T-helper 2 cell treated with Interferon-gamma antibody and Interleukin-4, amounts not matched to agents 5 μg/mL and 100 μg/mL, for 36 hours (primary cell): ENCODE results near the gene RP9.

Source experiments
- DNase-seq: peaks from one replicate; pipeline ENCODE4 v3.0.0; 2021; ENCODE audit warnings: low spot score
- H3K27ac Mint-ChIP-seq: one replicate; pipeline ENCODE4 v1.8.0; 2021; ENCODE audit warnings: mild to moderate bottlenecking, mixed read lengths
- H3K27me3 Mint-ChIP-seq: one replicate; pipeline ENCODE4 v1.8.0; 2021; ENCODE audit warnings: low read depth, mixed read lengths
- H3K36me3 Mint-ChIP-seq: one replicate; pipeline ENCODE4 v1.8.0; 2021; ENCODE audit warnings: low read depth, mixed read lengths
- H3K4me1 Mint-ChIP-seq: one replicate; pipeline ENCODE4 v1.8.0; 2021; ENCODE audit warnings: low read depth, mixed read lengths
- H3K4me3 Mint-ChIP-seq: one replicate; pipeline ENCODE4 v1.8.0; 2022; ENCODE audit warnings: mild to moderate bottlenecking, moderate library complexity, mixed read lengths
- H3K9me3 Mint-ChIP-seq: one replicate; pipeline ENCODE4 v1.8.0; 2021; ENCODE audit warnings: mixed read lengths

The RP9 gene

GRCh38 chr7:33065981-33066380 is 43.2 kb downstream of the RP9 start:
- Mint-ChIP-seq H3K27ac (no peak overlapping the region), H3K9me3 (peaks cover 35% of the 10 kb centered on the region), H3K4me1 (peaks cover 11% of the 10 kb centered on the region), H3K4me3 (no peak overlapping the region), H3K36me3 (peaks cover 3% of the 10 kb centered on the region), H3K27me3 (peaks cover 10% of the 10 kb centered on the region)
- DNase-seq = no peak

DNA sequence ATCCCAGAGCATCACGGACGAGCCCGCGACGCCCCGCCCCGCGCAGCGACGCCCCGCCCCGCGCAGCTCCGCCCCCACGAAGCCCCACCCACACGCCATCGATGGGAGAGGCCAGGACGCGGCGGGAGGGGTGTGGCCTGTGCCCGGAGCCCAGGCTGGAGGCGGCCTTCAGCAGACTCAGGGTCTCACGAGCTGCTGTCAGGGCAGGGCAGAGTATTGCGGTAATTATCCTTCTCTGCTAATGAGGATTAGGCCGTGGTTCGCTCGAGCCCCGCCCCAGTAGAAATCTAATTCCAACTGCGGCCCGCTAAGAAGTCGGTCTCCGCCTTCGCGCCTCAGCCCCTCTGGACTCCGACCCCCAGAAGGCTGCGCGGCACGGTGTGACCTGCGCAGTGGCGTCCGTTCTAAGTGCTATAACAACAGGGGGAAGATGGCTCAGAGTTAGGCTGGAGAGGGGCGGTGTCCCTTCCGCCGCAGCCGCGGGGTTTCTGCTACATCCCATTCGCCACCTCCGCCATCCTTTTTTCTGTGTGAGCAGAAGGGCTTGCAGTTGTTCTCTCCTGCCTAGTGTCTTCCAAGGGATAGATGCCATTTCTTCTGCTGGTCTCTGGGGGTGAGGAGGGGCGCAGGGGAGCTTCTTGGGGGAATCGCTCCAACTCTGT is 46.3 kb downstream of the RP9 start:
- DNase-seq = peak; percentile 89
- Mint-ChIP-seq H3K27ac (peak overlapping the region; percentile 95), H3K27me3 (peaks cover 7% of the 10 kb centered on the region), H3K4me3 (peak overlapping the region; percentile 97), H3K9me3 (peaks cover 23% of the 10 kb centered on the region), H3K36me3 (peaks cover 16% of the 10 kb centered on the region), H3K4me1 (peaks cover 33% of the 10 kb centered on the region)

- Mint-ChIP-seq H3K4me3 (peak within 1 kb of the TSS; percentile 97), H3K27ac (peak within 1 kb of the TSS; percentile 95), H3K36me3 (peaks cover 16% of the 10 kb centered on the region), H3K9me3 (peaks cover 23% of the 10 kb centered on the region), H3K4me1 (peaks cover 36% of the 10 kb centered on the region), H3K27me3 (peaks cover 7% of the 10 kb centered on the region)
- no peak for DNase-seq
These were observed 47.0 kb downstream of the RP9 start, which contains the start of gene NT5C3A for GRCh38 chr7:33062023-33062781. Gene NT5C3A, minus strand, starts transcription at chr7:33062776. Its CDS starts 71 bp downstream, at chr7:33062705.

DNA sequence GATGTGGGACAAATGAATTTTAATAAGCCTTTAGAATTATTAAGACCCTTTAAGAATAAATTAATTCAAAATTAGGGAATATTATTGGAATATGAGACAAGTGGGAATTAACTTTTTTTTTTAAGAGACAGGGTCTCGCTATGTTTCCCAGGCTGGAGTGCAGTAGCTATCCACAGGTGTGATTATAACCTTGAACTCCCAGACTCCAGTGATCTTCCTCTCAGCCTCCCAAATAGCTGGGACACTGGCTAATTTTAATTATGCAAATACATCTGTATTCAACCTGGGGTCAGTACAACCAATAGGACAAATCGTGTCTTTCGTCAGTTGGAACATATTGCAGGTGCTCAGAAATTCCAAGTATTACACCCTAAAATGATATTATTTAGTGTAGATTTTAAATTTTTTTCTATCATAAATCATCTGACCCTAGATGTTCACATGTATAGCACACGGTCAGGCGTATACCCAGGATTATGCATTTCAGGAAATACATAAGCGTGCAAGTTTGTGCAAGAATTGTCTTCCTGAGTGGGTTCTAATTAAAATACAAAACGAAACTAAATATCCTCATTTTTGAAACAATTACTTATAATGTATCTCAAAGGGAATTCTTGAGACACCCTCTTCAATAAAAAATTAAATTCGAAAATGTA is 47.8 kb downstream of the RP9 start:
- Mint-ChIP-seq H3K36me3 (peaks cover 16% of the 10 kb centered on the region), H3K4me3 (peak overlapping the region; percentile 97), H3K27ac (peak overlapping the region; percentile 80), H3K4me1 (peaks cover 36% of the 10 kb centered on the region), H3K27me3 (peaks cover 7% of the 10 kb centered on the region), H3K9me3 (peaks cover 18% of the 10 kb centered on the region)
- DNase-seq = no peak

- Mint-ChIP-seq H3K4me3 (no peak overlapping the region), H3K4me1 (peaks cover 45% of the 10 kb centered on the region), H3K27me3 (no peaks in the 10 kb centered on the region), H3K36me3 (peaks cover 18% of the 10 kb centered on the region), H3K9me3 (peaks cover 4% of the 10 kb centered on the region), H3K27ac (peak overlapping the region; percentile 31)
- no peak for DNase-seq
These were observed 49.6 kb downstream of the RP9 start for GRCh38 chr7:33059635-33060034.

GRCh38 chr7:33055158-33055557 is 54.0 kb downstream of the RP9 start:
- H3K4me1 Mint-ChIP-seq = peaks cover 50% of the 10 kb centered on the region

GRCh38 chr7:33054261-33054964 is 54.8 kb downstream of the RP9 start:
- Mint-ChIP-seq H3K9me3 (no peaks in the 10 kb centered on the region), H3K27ac (peak overlapping the region; percentile 64), H3K27me3 (no peaks in the 10 kb centered on the region), H3K4me3 (peak overlapping the region; percentile 32), H3K36me3 (peaks cover 11% of the 10 kb centered on the region), H3K4me1 (peaks cover 46% of the 10 kb centered on the region)
- no peak for DNase-seq

More at GRCh38 chr7:33055158-33055557, 54.0 kb downstream of the RP9 start:
- no peaks in the 10 kb centered on the region for H3K9me3 Mint-ChIP-seq
- no peak overlapping the region for H3K4me3 Mint-ChIP-seq
- no peaks in the 10 kb centered on the region for H3K27me3 Mint-ChIP-seq
- no peak for DNase-seq
- H3K36me3 Mint-ChIP-seq = peaks cover 14% of the 10 kb centered on the region
- peak overlapping the region; percentile 22 for H3K27ac Mint-ChIP-seq

GRCh38 chr7:33053721-33054120 is 55.5 kb downstream of the RP9 start:
- no peaks in the 10 kb centered on the region for H3K27me3 Mint-ChIP-seq
- peaks cover 8% of the 10 kb centered on the region for H3K36me3 Mint-ChIP-seq
- peaks cover 42% of the 10 kb centered on the region for H3K4me1 Mint-ChIP-seq
- H3K9me3 Mint-ChIP-seq = no peaks in the 10 kb centered on the region
- H3K4me3 Mint-ChIP-seq = peak overlapping the region; percentile 32
- DNase-seq = no peak
- H3K27ac Mint-ChIP-seq = peak overlapping the region; percentile 64

- Mint-ChIP-seq H3K4me1 (peaks cover 47% of the 10 kb centered on the region), H3K36me3 (peaks cover 6% of the 10 kb centered on the region), H3K27ac (peak overlapping the region; percentile 52), H3K9me3 (no peaks in the 10 kb centered on the region), H3K4me3 (no peak overlapping the region), H3K27me3 (no peaks in the 10 kb centered on the region)
- no peak for DNase-seq
These were observed 58.5 kb downstream of the RP9 start for GRCh38 chr7:33050535-33051318.

DNA sequence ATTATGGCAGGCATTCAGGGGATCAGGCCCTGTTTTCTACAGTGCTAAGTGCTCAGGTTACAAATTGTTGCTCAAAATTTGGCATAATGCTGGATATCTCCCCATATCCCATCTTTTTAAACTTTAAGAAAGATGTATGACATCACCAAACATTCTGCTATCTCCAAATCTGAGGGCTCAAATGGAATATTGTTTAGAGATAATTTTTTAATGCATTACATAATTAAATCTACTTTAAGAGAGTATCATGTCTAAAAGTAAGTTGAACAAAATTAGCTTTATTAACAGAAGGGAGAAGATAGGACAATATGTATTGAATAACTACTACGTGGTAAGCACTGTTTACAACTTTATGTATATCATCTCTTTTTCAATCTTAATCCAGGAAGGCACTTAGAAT is 60.5 kb downstream of the RP9 start:
- H3K36me3 Mint-ChIP-seq = peaks cover 4% of the 10 kb centered on the region
- H3K27ac Mint-ChIP-seq = no peak overlapping the region
- DNase-seq = no peak
- H3K27me3 Mint-ChIP-seq = no peaks in the 10 kb centered on the region
- peaks cover 44% of the 10 kb centered on the region for H3K4me1 Mint-ChIP-seq
- H3K9me3 Mint-ChIP-seq = no peaks in the 10 kb centered on the region
- no peak overlapping the region for H3K4me3 Mint-ChIP-seq

DNA sequence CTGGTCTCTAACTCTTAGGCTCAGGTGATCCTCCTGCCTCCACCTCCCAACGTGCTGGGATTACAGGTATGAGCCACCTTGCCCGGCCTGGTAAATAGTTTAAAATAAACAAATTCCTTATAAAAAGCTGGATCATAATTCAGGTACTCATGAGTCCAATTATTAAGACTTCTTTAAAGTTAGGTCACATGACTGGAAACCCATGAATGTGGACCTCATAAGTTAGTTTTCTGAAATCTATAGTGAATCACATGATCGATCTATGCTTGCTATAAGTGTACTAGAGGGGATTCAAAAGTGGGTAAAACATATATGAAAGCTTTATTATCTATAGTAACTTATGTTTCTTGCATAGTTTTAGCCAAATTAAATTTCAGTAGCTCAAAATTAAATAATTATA is 60.9 kb downstream of the RP9 start:
- Mint-ChIP-seq H3K27ac (no peak overlapping the region), H3K9me3 (no peaks in the 10 kb centered on the region), H3K27me3 (no peaks in the 10 kb centered on the region), H3K36me3 (peaks cover 4% of the 10 kb centered on the region), H3K4me3 (no peak overlapping the region), H3K4me1 (peaks cover 44% of the 10 kb centered on the region)
- no peak for DNase-seq

DNA sequence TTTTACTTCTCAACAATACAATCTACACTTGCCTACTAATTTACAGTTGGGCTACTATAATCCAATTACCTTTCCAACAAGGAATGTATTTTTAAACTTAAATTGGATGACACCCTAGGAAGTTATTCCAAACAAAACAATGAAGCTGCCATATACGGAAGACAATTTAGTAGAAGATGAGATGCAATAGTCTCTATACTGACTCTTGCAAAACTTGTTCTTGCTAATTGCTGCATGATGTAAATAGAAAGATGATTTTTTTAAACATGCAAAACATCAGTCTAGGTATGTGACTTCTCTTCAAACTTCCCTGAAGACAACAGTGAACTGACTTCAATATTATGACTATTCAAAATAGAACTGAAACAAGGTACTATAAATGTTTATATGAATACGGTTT is 64.2 kb downstream of the RP9 start:
- Mint-ChIP-seq H3K27ac (no peak overlapping the region), H3K4me3 (no peak overlapping the region), H3K9me3 (no peaks in the 10 kb centered on the region), H3K36me3 (peaks cover 4% of the 10 kb centered on the region), H3K27me3 (no peaks in the 10 kb centered on the region), H3K4me1 (peaks cover 35% of the 10 kb centered on the region)
- DNase-seq = no peak
